Osteocyte (in vitro differentiated cells): ENCODE results near the gene MON2. TPM values are rescaled to one million over a fixed set of nuclear protein-coding genes. Genes with fewer than 3 reads are reported as not detected.

Source experiments
- DNase-seq: peaks from one replicate; pipeline ENCODE4 v3.0.0; 2021; ENCODE audit warnings: mixed read lengths; ENCODE audit not compliant: unreplicated experiment; ENCODE audit errors: extremely low spot score
- H3K27ac Mint-ChIP-seq: one replicate; pipeline ENCODE4 v1.8.0; 2021; ENCODE audit warnings: mild to moderate bottlenecking, mixed read lengths; ENCODE audit not compliant: unreplicated experiment
- H3K27me3 Mint-ChIP-seq: one replicate; pipeline ENCODE4 v1.8.0; 2021; ENCODE audit warnings: mixed read lengths; ENCODE audit not compliant: unreplicated experiment
- H3K36me3 Mint-ChIP-seq: one replicate; pipeline ENCODE4 v1.8.0; 2021; ENCODE audit warnings: mixed read lengths; ENCODE audit not compliant: unreplicated experiment
- H3K4me1 Mint-ChIP-seq: one replicate; pipeline ENCODE4 v1.8.0; 2021; ENCODE audit warnings: mixed read lengths; ENCODE audit not compliant: unreplicated experiment
- H3K4me3 Mint-ChIP-seq: one replicate; pipeline ENCODE4 v1.8.0; 2021; ENCODE audit warnings: mild to moderate bottlenecking, moderate library complexity, mixed read lengths; ENCODE audit not compliant: unreplicated experiment
- H3K9me3 Mint-ChIP-seq: one replicate; pipeline ENCODE4 v1.8.0; 2021; ENCODE audit warnings: mixed read lengths; ENCODE audit not compliant: unreplicated experiment
- CTCF ChIP-seq: fragments of 200-600 bp; sonication (generic); IDR thresholded peaks from 2 replicates; pipeline ENCODE4 v1.5.0; 2021; ENCODE audit warnings: antibody characterized with exemption, mild to moderate bottlenecking, moderate library complexity
- microRNA-seq: library from miRNA; unstranded; fragments of <30 nt; microRNA quantifications from one replicate; pipeline ENCODE4 v1.1.0, GENCODE V29; 2020; ENCODE audit not compliant: unreplicated experiment
- total RNA-seq: library from RNA; stranded (reverse); gene quantifications from 2 replicates; pipeline ENCODE4 v1.2.1, GENCODE V29; 2021

MON2 gene
- total RNA-seq, 1 donor from 2014 or later = 53.4 TPM

- Mint-ChIP-seq H3K4me3 (no peak overlapping the region), H3K4me1 (peaks cover 15% of the 10 kb centered on the region), H3K36me3 (peaks cover 49% of the 10 kb centered on the region), H3K9me3 (no peaks in the 10 kb centered on the region), H3K27ac (no peak overlapping the region), H3K27me3 (no peaks in the 10 kb centered on the region)
- no peak for DNase-seq
- TF ChIP-seq CTCF = no peak
These were observed 179.9 kb downstream of the MON2 start for GRCh38 chr12:62646566-62646965.

- no peak for TF ChIP-seq CTCF
- H3K27me3 Mint-ChIP-seq = no peaks in the 10 kb centered on the region
- DNase-seq = no peak
- no peaks in the 10 kb centered on the region for H3K9me3 Mint-ChIP-seq
- H3K36me3 Mint-ChIP-seq = peaks cover 49% of the 10 kb centered on the region
- H3K4me1 Mint-ChIP-seq = peaks cover 10% of the 10 kb centered on the region
- no peak overlapping the region for H3K4me3 Mint-ChIP-seq
- peak overlapping the region; percentile 31 for H3K27ac Mint-ChIP-seq
These were observed 181.0 kb downstream of the MON2 start for GRCh38 chr12:62647586-62647985.

GRCh38 chr12:62649412-62650138 is 182.9 kb downstream of the MON2 start:
- Mint-ChIP-seq H3K27me3 (no peaks in the 10 kb centered on the region), H3K4me1 (peaks cover 10% of the 10 kb centered on the region), H3K4me3 (no peak overlapping the region), H3K27ac (no peak overlapping the region), H3K9me3 (no peaks in the 10 kb centered on the region), H3K36me3 (peaks cover 44% of the 10 kb centered on the region)
- no peak for DNase-seq
- TF ChIP-seq CTCF = no peak

Small RNA genes lying within 50 kb of the gene (microRNA-seq; reads per million reads assigned to microRNA genes)
- 66,575 reads per million, percentile 99 among the genes with 10 or more reads in this experiment for gene MIRLET7I

Other genes starting within 250 kb of the MON2 start
- gene USP15, start 206.4 kb upstream of the MON2 start, total RNA-seq = 40.6 and 45.0 TPM in 2 replicates